Adrenal gland (tissue), 12 donors: ENCODE measurements around the gene CD70. TPM values are rescaled to one million over a fixed set of nuclear protein-coding genes. Genes with fewer than 3 reads are reported as not detected.
"Not testable (repeated sequence)": the region's sequence is repeated elsewhere in the genome, so short reads cannot be mapped to it uniquely, and the experiment has no call there.

Experiments
- DNase-seq, 7 donors: peaks; one replicate each; pipeline ENCODE4 v3.0.0-alpha.2; 2019 to 2020
- H3K27ac ChIP-seq, 5 donors: fragments of 200-600 bp; sonication (generic) in 4 of 5; 1 replicate in 3 of 5; 2 replicates in 2 of 5; pipeline versions ENCODE4 v1.5.1 to v1.8.0; 2016 to 2020; ENCODE audit warnings: mild to moderate bottlenecking in 1 of 5
- H3K27me3 ChIP-seq: fragments of 200-600 bp; 2 replicates; pipeline ENCODE4 v1.8.0; 2021
- H3K36me3 ChIP-seq, 2 donors: fragments of 200-600 bp; replicated peaks in 1 of 2; 1 replicate in 1 of 2; 2 replicates in 1 of 2; pipeline versions ENCODE4 v1.5.1 to v1.8.0; 2018 to 2022
- H3K4me1 ChIP-seq, 2 donors: fragments of 200-600 bp; replicated peaks in 1 of 2; 1 replicate in 1 of 2; 2 replicates in 1 of 2; pipeline versions ENCODE4 v1.5.1 to v1.8.0; 2018 to 2021
- H3K4me3 ChIP-seq, 4 donors: fragments of 200-600 bp; sonication (generic) in 3 of 4; one replicate each; pipeline ENCODE4 v1.5.1; 2016 to 2018
- H3K9me3 ChIP-seq, 3 donors: fragments of 200-600 bp; sonication (generic) in 1 of 3; replicated peaks in 1 of 3; 1 replicate in 2 of 3; 2 replicates in 1 of 3; pipeline versions ENCODE4 v1.5.1 to v1.8.0; 2016 to 2021
- CTCF ChIP-seq, 6 experiments: fragments of 450-650 bp in 4 of 6; fragments of 200-600 bp in 2 of 6; sonication (generic) in 1 of 6; IDR thresholded peaks; 1 replicate in 5 of 6; 2 replicates in 1 of 6; pipeline versions ENCODE4 v1.5.1 to v1.8.0; 2016 to 2021; ENCODE audit warnings: antibody characterized with exemption in 6 of 6, mild to moderate bottlenecking in 2 of 6, moderate library complexity in 1 of 6
- POLR2A ChIP-seq, 2 donors: fragments of 450-650 bp; IDR thresholded peaks; one replicate each; pipeline ENCODE4 v1.6.1; 2017; ENCODE audit warnings: antibody characterized with exemption in 2 of 2, mild to moderate bottlenecking in 2 of 2, moderate library complexity in 1 of 2
- WGBS, 4 donors: extraction: QIAGEN DNeasy Blood & Tissue Kit in 2 of 4; methylation state at CpG; one replicate each; pipeline versions ENCODE4 v1.1.5 to v1.1.7; 2013 to 2017; 5-methylcytosine and 5-hydroxymethylcytosine counted together
- intact Hi-C, 2 donors: fragments of 100-400 bp; cut with DNase I; formaldehyde crosslinking; loops; one replicate each; pipeline versions ENCODE4 v1.14.1 to v1.15.0; 2022 to 2023
- polyA plus RNA-seq, 3 donors: library from polyadenylated mRNA; stranded (reverse); fragments of 200-250 nt in 2 of 3; fragments of 350-450 nt in 1 of 3; fragmentation: Illumina TruSeq in 1 of 3; extraction: RNeasy Lipid Tissue Mini Kit (QIAGEN cat#74804) in 1 of 3; gene quantifications; one replicate each; pipeline ENCODE4 v1.2.3, GENCODE V29; 2013 to 2014
- total RNA-seq, 9 donors: library from RNA; depleted of rRNA in 4 of 9; stranded (reverse); fragments of >200 nt in 4 of 9; fragments of 120-200 nt in 1 of 9; fragmentation: NEBNext Ultra II Directional in 1 of 9; extraction: Animal tissue kit (Norgen Biotek cat#: 25700) in 1 of 9; gene quantifications; one replicate each; pipeline versions ENCODE4 v1.1.0 to v1.2.4, GENCODE V29; 2013 to 2023
- donor health status: healthy with polysubstance abuse.
- donor health status: Bipolar disorder and iron deficiency.
- donor health status: DM: yes; HTN: yes; CAD: no.
- donor health status: DM: no; HTN: no; CAD: no.
- donor health status: DM: no; HTN: no; CAD: no.
- donor health status: DM: yes; HTN: yes; CAD: no.

CD70 gene
- total and polyA plus RNA-seq, 12 donors: 0.27 to 0.34 TPM; not detected in 10

GRCh38 chr19:6556480-6557195, 34.3 kb downstream of the CD70 start:
- Histone ChIP-seq H3K4me1 (no peaks in the 10 kb centered on the region), H3K36me3 (no peaks in the 10 kb centered on the region), H3K27me3 (peaks cover 14% of the 10 kb centered on the region), H3K27ac (no peak overlapping the region), H3K9me3 (no peaks in the 10 kb centered on the region), H3K4me3 (no peak overlapping the region)
- intact Hi-C loops: no loop called here
- 56 to 65% (median 62%) methylated on average over 11 of the region's 11 CpGs for WGBS, 4 donors
- no peak for TF ChIP-seq POLR2A (IDR thresholded peaks at IDR 0.05)
- no peak for TF ChIP-seq CTCF (IDR thresholded peaks at IDR 0.05)
- DNase-seq: no peak

GRCh38 chr19:6556043-6556449, 34.9 kb downstream of the CD70 start:
- 84 to 94% (median 87%) methylated on average over 2 of the region's 2 CpGs for WGBS, 4 donors
- H3K27ac ChIP-seq: no peak overlapping the region
- intact Hi-C loops: no loop called here
- TF ChIP-seq CTCF (IDR thresholded peaks at IDR 0.05) (no peak), POLR2A (IDR thresholded peaks at IDR 0.05) (no peak)
- DNase-seq: no peak
- H3K4me1 ChIP-seq: no peaks in the 10 kb centered on the region
- no peaks in the 10 kb centered on the region for H3K9me3 ChIP-seq
- H3K27me3 ChIP-seq: peaks cover 18% of the 10 kb centered on the region
- no peak overlapping the region for H3K4me3 ChIP-seq
- H3K36me3 ChIP-seq: no peaks in the 10 kb centered on the region

GRCh38 chr19:6551607-6552450, 39.1 kb downstream of the CD70 start:
- no peaks in the 10 kb centered on the region for H3K9me3 ChIP-seq
- H3K27ac ChIP-seq: no peak overlapping the region
- H3K36me3 ChIP-seq: no peaks in the 10 kb centered on the region
- no peak for TF ChIP-seq POLR2A (IDR thresholded peaks at IDR 0.05)
- no peak for TF ChIP-seq CTCF (IDR thresholded peaks at IDR 0.05)
- DNase-seq: no peak
- peaks cover 14% of the 10 kb centered on the region for H3K27me3 ChIP-seq
- intact Hi-C loops: no loop called here
- no peak overlapping the region for H3K4me3 ChIP-seq
- 19 to 51% (median 42%) methylated on average over 4 to 28 of the region's 28 CpGs for WGBS, 4 donors
- H3K4me1 ChIP-seq: no peaks in the 10 kb centered on the region

GRCh38 chr19:6551091-6551490, 39.9 kb downstream of the CD70 start:
- WGBS, 4 donors: 60 to 87% (median 78%) methylated on average over 1 to 3 of the region's 3 CpGs
- no peaks in the 10 kb centered on the region for H3K9me3 ChIP-seq
- H3K4me1 ChIP-seq: no peaks in the 10 kb centered on the region
- intact Hi-C loops: no loop called here
- H3K27ac ChIP-seq: no peak overlapping the region
- H3K27me3 ChIP-seq: peaks cover 13% of the 10 kb centered on the region
- no peak for TF ChIP-seq CTCF (IDR thresholded peaks at IDR 0.05)
- TF ChIP-seq POLR2A (IDR thresholded peaks at IDR 0.05): no peak
- H3K4me3 ChIP-seq: no peak overlapping the region
- no peaks in the 10 kb centered on the region for H3K36me3 ChIP-seq
- DNase-seq: no peak

DNA sequence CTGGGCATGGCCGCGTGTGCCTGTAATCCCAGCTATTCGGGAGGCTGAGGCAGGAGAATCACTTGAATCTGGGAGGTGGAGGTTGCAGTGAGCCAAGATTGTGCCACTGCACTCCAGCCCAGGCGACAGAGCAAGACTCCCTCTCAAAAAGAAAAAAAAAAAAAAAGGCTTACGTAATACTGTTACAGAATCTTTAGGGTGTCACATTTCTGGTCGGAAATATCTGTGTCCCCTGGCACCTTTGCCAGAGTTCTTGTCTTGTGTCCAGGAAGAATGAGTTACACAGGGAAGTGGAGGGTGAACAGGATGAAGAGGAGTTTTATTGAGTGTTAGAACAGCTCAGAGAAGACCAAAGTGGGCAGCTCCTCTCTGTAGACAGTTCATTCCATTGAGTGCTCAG, 40.3 kb downstream of the CD70 start:
- H3K4me1 ChIP-seq, DNase-seq, H3K36me3 ChIP-seq, H3K9me3 ChIP-seq, H3K4me3 ChIP-seq, H3K27ac ChIP-seq, intact Hi-C loops: not testable (repeated sequence)
- 74 to 77% (median 76%) methylated on average over 6 of the region's 6 CpGs for WGBS, 4 donors
- peaks cover 10% of the 10 kb centered on the region for H3K27me3 ChIP-seq
